Measurements from ENCODE around the gene LCE2B.
"Not testable (repeated sequence)": the region's sequence is repeated elsewhere in the genome, so short reads cannot be mapped to it uniquely, and the experiment has no call there.

The LCE2B gene

DNA sequence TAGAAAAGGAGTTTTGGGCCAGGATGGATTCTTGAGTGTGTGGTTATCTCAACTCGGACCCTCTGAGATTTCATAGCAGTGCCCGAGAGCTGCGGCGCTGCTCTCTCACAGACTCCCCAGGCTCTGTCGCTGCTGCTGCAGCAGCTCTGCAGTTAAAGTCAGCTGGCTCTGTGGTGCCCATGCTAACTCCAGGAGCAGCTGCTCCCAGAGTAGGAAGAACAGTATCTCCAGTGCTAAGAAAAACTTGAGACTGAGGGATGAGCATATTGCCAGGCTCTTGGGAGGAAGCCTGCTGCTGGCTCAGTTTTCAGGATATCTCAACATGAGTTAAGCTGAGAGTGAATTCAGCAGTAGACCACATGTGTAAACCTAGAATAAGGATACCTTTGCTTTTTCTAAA, 18.3 kb upstream of the LCE2B start:
- TF ChIP-seq, protein P1, sequence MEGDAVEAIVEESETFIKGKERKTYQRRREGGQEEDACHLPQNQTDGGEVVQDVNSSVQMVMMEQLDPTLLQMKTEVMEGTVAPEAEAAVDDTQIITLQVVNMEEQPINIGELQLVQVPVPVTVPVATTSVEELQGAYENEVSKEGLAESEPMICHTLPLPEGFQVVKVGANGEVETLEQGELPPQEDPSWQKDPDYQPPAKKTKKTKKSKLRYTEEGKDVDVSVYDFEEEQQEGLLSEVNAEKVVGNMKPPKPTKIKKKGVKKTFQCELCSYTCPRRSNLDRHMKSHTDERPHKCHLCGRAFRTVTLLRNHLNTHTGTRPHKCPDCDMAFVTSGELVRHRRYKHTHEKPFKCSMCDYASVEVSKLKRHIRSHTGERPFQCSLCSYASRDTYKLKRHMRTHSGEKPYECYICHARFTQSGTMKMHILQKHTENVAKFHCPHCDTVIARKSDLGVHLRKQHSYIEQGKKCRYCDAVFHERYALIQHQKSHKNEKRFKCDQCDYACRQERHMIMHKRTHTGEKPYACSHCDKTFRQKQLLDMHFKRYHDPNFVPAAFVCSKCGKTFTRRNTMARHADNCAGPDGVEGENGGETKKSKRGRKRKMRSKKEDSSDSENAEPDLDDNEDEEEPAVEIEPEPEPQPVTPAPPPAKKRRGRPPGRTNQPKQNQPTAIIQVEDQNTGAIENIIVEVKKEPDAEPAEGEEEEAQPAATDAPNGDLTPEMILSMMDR (IDR thresholded peaks at IDR 0.05; ENCODE audit: low read length): no peak
- TF ChIP-seq EZH2 (optimal IDR thresholded peaks at IDR 0.05; ENCODE audit: low read depth, low read length) (no peak), EZH2phosphoT487 (IDR thresholded peaks at IDR 0.05; ENCODE audit: low read length) (no peak)
- Histone ChIP-seq H3K79me2 (ENCODE audit: low read length) (no peaks in the 10 kb centered on the region), H3K4me2 (ENCODE audit: low read depth, low read length) (no peak overlapping the region), H3K4me1 (ENCODE audit: low read length) (no peaks in the 10 kb centered on the region), H3K9me2 (replicated peaks; ENCODE audit: insufficient read depth, low read length) (no peaks in the 10 kb centered on the region), H3K27me3 (replicated peaks; ENCODE audit: insufficient read depth, low read length) (no peaks in the 10 kb centered on the region), H2AFZ (ENCODE audit: low read length) (no peak overlapping the region), H3K4me3 (ENCODE audit: low read length) (no peak overlapping the region), H3F3A (ENCODE audit: insufficient read depth, low read length) (no peaks in the 10 kb centered on the region), H4K20me1 (ENCODE audit: insufficient read depth, low read length) (no peaks in the 10 kb centered on the region), H3K27ac (ENCODE audit: low read length) (no peak overlapping the region), H3K9ac (ENCODE audit: low read length) (no peak overlapping the region), H3K9me3 (replicated peaks; ENCODE audit: insufficient read depth, low read length) (no peaks in the 10 kb centered on the region), H3K36me3 (replicated peaks; ENCODE audit: insufficient read depth, low read length) (no peaks in the 10 kb centered on the region)
- no peak for DNase-seq

DNA sequence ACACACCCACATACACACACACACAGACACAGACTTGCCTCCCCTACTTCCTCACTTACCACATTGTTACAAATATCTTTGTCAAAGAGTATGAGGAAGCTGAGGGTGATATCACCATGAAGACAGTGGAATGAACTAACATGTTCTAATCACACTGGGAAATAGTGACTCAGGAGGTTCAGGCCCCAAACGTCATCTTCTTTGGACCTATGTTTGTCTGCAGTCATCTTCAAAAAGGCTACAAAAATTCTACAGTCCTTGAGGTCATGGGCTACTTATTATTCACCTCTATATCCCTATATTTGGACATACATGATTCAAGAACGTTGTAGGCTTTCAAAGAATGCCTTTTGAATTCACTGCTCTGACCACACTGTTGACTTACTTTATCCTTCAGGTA, 12.9 kb upstream of the LCE2B start:
- H3K9me3 ChIP-seq (replicated peaks; ENCODE audit: insufficient read depth, low read length): no peaks in the 10 kb centered on the region
- TF ChIP-seq EZH2phosphoT487 (IDR thresholded peaks at IDR 0.05; ENCODE audit: low read length): no peak
- no peak for TF ChIP-seq EZH2 (optimal IDR thresholded peaks at IDR 0.05; ENCODE audit: low read depth, low read length)
- TF ChIP-seq, protein P1 (IDR thresholded peaks at IDR 0.05; ENCODE audit: low read length): no peak

GRCh38 chr1:152674983-152675382, 10.9 kb upstream of the LCE2B start, which contains the start of gene LCE2C:
TSS of gene LCE2C (plus strand) at chr1:152675279. CDS start at chr1:152676016, 737 bp downstream.
- H3F3A ChIP-seq (ENCODE audit: insufficient read depth, low read length); H3K9me3 ChIP-seq (replicated peaks; ENCODE audit: insufficient read depth, low read length); H3K36me3 ChIP-seq (replicated peaks; ENCODE audit: insufficient read depth, low read length): not testable (repeated sequence)

More for the DNA sequence above, 12.9 kb upstream of the LCE2B start:
- H3K4me2 ChIP-seq (ENCODE audit: low read depth, low read length): no peak overlapping the region
- H3K27me3 ChIP-seq (replicated peaks; ENCODE audit: insufficient read depth, low read length): no peaks in the 10 kb centered on the region
- H3F3A ChIP-seq (ENCODE audit: insufficient read depth, low read length): no peaks in the 10 kb centered on the region
- no peaks in the 10 kb centered on the region for H3K9me2 ChIP-seq (replicated peaks; ENCODE audit: insufficient read depth, low read length)
- no peaks in the 10 kb centered on the region for H3K4me1 ChIP-seq (ENCODE audit: low read length)
- H2AFZ ChIP-seq (ENCODE audit: low read length): no peak overlapping the region
- H3K36me3 ChIP-seq (replicated peaks; ENCODE audit: insufficient read depth, low read length): no peaks in the 10 kb centered on the region
- H3K9ac ChIP-seq (ENCODE audit: low read length): no peak overlapping the region
- no peak overlapping the region for H3K27ac ChIP-seq (ENCODE audit: low read length)
- H4K20me1 ChIP-seq (ENCODE audit: insufficient read depth, low read length): no peaks in the 10 kb centered on the region
- H3K79me2 ChIP-seq (ENCODE audit: low read length): no peaks in the 10 kb centered on the region
- H3K4me3 ChIP-seq (ENCODE audit: low read length): no peak overlapping the region
- DNase-seq: no peak

DNA sequence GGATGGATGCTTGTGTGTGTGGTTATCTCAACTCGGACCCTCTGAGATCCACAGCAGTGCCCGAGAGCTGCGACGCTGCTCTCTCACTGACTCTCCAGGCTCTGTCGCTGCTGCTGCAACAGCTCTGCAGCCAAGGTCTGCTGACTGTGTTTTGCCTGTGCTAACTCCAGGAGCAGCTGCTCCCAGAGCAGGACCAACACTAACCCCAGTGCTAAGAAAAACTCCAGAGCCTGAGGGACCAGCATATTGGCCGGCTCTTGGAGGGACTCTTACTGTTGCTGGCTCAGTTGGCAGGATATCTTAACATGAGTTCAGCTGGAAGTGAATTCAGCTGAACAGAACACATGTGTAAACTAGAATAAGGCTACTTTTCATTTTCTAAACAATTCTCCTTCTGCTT, 6.5 kb upstream of the LCE2B start:
- H2AFZ ChIP-seq (ENCODE audit: low read length): no peak overlapping the region
- H3F3A ChIP-seq (ENCODE audit: insufficient read depth, low read length): no peaks in the 10 kb centered on the region
- DNase-seq: no peak
- H4K20me1 ChIP-seq (ENCODE audit: insufficient read depth, low read length): no peaks in the 10 kb centered on the region
- H3K9ac ChIP-seq (ENCODE audit: low read length): no peak overlapping the region
- no peak overlapping the region for H3K4me2 ChIP-seq (ENCODE audit: low read depth, low read length)
- H3K27me3 ChIP-seq (replicated peaks; ENCODE audit: insufficient read depth, low read length): no peaks in the 10 kb centered on the region
- H3K4me1 ChIP-seq (ENCODE audit: low read length): no peaks in the 10 kb centered on the region
- H3K4me3 ChIP-seq (ENCODE audit: low read length): no peak overlapping the region
- no peaks in the 10 kb centered on the region for H3K79me2 ChIP-seq (ENCODE audit: low read length)
- no peak overlapping the region for H3K27ac ChIP-seq (ENCODE audit: low read length)
- TF ChIP-seq EZH2phosphoT487 (IDR thresholded peaks at IDR 0.05; ENCODE audit: low read length): no peak
- TF ChIP-seq EZH2 (optimal IDR thresholded peaks at IDR 0.05; ENCODE audit: low read depth, low read length): no peak
- TF ChIP-seq, protein P1 (IDR thresholded peaks at IDR 0.05; ENCODE audit: low read length): no peak
- H3K9me3 ChIP-seq (replicated peaks; ENCODE audit: insufficient read depth, low read length): no peaks in the 10 kb centered on the region
- H3K9me2 ChIP-seq (replicated peaks; ENCODE audit: insufficient read depth, low read length): no peaks in the 10 kb centered on the region
- H3K36me3 ChIP-seq (replicated peaks; ENCODE audit: insufficient read depth, low read length): no peaks in the 10 kb centered on the region

More at GRCh38 chr1:152674983-152675382, 10.9 kb upstream of the LCE2B start, which contains the start of gene LCE2C:
- H3K4me1 ChIP-seq (ENCODE audit: low read length); H3K4me2 ChIP-seq (ENCODE audit: low read depth, low read length); H2AFZ ChIP-seq (ENCODE audit: low read length); H3K9me2 ChIP-seq (replicated peaks; ENCODE audit: insufficient read depth, low read length); DNase-seq; H3K4me3 ChIP-seq (ENCODE audit: low read length); H3K27me3 ChIP-seq (replicated peaks; ENCODE audit: insufficient read depth, low read length); H3K27ac ChIP-seq (ENCODE audit: low read length); H3K79me2 ChIP-seq (ENCODE audit: low read length); H3K9ac ChIP-seq (ENCODE audit: low read length); H4K20me1 ChIP-seq (ENCODE audit: insufficient read depth, low read length): not testable (repeated sequence)
